Gastroesophageal sphincter (tissue), 3 donors: ENCODE results near the gene GIPC3.

Experiments
- POLR2AphosphoS5 ChIP-seq: sonication (generic); formaldehyde crosslinking; IDR thresholded peaks from one replicate; pipeline ENCODE4 v1.6.1; 2017; ENCODE audit warnings: antibody characterized with exemption
- TF ChIP-seq, protein P1 (sequence below), 4 experiments: fragments of 200-600 bp in 2 of 4; fragments of 450-650 bp in 2 of 4; sonication (generic) in 1 of 4; IDR thresholded peaks; one replicate each; pipeline ENCODE4 v1.5.1; 2017 to 2019; ENCODE audit warnings: antibody characterized with exemption in 4 of 4, mild to moderate bottlenecking in 2 of 4, moderate library complexity in 2 of 4

DNA sequence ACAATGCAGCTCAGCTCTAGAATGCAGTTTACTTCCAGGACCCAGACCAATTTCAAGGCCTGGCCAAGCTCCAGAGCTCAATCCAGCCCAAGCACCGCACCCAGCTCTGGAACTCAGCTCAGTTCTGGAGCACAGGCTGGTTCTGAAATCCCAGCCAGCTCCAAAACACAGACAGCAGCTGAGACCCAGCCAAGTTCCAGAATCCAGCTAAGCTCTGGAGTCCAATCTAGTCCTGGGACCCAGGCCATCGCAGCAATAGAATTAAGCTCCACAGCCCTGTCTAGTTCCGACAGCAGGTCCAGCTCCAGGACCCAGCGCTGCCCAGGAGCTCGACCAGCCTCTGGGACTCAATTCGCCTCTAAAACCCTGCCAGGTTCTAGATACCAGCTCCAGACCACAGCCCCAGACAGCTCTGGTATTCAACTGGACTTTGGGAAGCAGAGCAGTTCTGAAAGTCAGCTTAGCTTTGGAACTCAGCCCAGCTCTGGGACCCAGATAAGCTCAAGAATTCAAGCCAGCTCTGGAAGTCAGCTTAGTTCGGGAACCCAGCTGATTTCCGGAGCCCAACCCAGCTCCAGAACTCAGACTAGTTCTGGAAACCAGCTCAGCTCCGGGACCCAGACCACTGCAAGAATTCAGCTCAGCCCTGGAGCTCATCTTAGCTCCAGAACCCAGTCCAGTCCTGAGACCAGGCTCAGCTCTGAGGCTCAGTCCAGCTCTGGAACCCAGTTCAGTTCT lies 6.8 kb downstream of the GIPC3 start:
- no peak for TF ChIP-seq POLR2AphosphoS5
- TF ChIP-seq, protein P1, sequence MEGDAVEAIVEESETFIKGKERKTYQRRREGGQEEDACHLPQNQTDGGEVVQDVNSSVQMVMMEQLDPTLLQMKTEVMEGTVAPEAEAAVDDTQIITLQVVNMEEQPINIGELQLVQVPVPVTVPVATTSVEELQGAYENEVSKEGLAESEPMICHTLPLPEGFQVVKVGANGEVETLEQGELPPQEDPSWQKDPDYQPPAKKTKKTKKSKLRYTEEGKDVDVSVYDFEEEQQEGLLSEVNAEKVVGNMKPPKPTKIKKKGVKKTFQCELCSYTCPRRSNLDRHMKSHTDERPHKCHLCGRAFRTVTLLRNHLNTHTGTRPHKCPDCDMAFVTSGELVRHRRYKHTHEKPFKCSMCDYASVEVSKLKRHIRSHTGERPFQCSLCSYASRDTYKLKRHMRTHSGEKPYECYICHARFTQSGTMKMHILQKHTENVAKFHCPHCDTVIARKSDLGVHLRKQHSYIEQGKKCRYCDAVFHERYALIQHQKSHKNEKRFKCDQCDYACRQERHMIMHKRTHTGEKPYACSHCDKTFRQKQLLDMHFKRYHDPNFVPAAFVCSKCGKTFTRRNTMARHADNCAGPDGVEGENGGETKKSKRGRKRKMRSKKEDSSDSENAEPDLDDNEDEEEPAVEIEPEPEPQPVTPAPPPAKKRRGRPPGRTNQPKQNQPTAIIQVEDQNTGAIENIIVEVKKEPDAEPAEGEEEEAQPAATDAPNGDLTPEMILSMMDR (IDR thresholded peaks at IDR 0.05): no peak
